ENCODE results near the gene GNAZ. TPM values are rescaled to one million over a fixed set of nuclear protein-coding genes. Genes with fewer than 3 reads are reported as not detected.

The GNAZ gene
- total and polyA plus RNA-seq, 11 donors = 1.1 to 13.9 (median 2.5) TPM

DNA sequence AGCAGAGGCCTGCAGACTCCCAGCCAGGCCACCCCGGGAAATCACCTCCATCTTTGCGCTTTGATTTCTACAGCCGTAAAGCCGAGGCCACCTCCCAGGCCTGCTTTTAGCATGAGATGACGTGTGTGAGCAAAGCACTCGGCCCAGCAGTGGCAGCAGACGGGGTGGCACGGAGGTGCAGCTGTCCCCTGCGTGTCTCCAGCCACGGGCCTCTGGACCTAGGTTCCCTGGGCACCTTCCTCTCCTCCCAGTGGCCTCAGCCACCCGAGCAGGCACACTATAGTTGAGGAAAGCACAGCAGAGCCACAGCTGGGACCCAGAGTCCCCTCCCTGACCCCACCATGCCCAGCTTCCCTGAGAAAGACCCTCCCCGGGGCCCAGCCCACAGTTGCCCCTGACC is 15.9 kb downstream of the GNAZ start:
- Histone ChIP-seq H3K27ac (no peak overlapping the region), H3K27me3 (no peaks in the 10 kb centered on the region), H3K4me1 (no peaks in the 10 kb centered on the region), H3K36me3 (no peaks in the 10 kb centered on the region), H3K4me3 (no peak overlapping the region), H3K9me3 (no peaks in the 10 kb centered on the region)
- ATAC-seq (no peak), DNase-seq (no peak)
- TF ChIP-seq CTCF (IDR thresholded peaks at IDR 0.05) (no peak), POLR2A (IDR thresholded peaks at IDR 0.05) (no peak)
- WGBS, 4 donors = 87 to 90% (median 89%) methylated on average over 12 of the region's 12 CpGs
- intact Hi-C loops (cut with DNase I) = no loop called here

GRCh38 chr22:23086787-23087186 is 16.5 kb downstream of the GNAZ start:
- intact Hi-C loops (cut with DNase I) = no loop called here
- no peaks in the 10 kb centered on the region for H3K36me3 ChIP-seq
- ATAC-seq (peak in 1 of 4 donors; percentile 57), DNase-seq (no peak)
- WGBS, 4 donors = 50 to 82% (median 71%) methylated on average over 10 of the region's 10 CpGs
- TF ChIP-seq CTCF (IDR thresholded peaks at IDR 0.05) = no peak
- TF ChIP-seq POLR2A (IDR thresholded peaks at IDR 0.05) = no peak
- no peaks in the 10 kb centered on the region for H3K9me3 ChIP-seq
- H3K27ac ChIP-seq = no peak overlapping the region
- H3K4me3 ChIP-seq = no peak overlapping the region
- no peaks in the 10 kb centered on the region for H3K4me1 ChIP-seq
- H3K27me3 ChIP-seq = no peaks in the 10 kb centered on the region

GRCh38 chr22:23088199-23088604 is 17.9 kb downstream of the GNAZ start:
- H3K36me3 ChIP-seq = no peaks in the 10 kb centered on the region
- H3K9me3 ChIP-seq = no peaks in the 10 kb centered on the region
- no peak for DNase-seq
- intact Hi-C loops (cut with DNase I) = no loop called here
- no peak for ATAC-seq
- H3K27ac ChIP-seq = no peak overlapping the region
- whole genome bisulfite sequencing, 4 donors = 86 to 98% (median 91%) methylated on average over 2 to 8 of the region's 8 CpGs
- no peaks in the 10 kb centered on the region for H3K27me3 ChIP-seq
- TF ChIP-seq CTCF (IDR thresholded peaks at IDR 0.05) = no peak
- no peak for TF ChIP-seq POLR2A (IDR thresholded peaks at IDR 0.05)
- H3K4me3 ChIP-seq = no peak overlapping the region
- H3K4me1 ChIP-seq = no peaks in the 10 kb centered on the region

- intact Hi-C loops (cut with DNase I) = no loop called here
- 89 to 93% (median 91%) methylated on average over 10 of the region's 10 CpGs for WGBS, 4 donors
- TF ChIP-seq CTCF (IDR thresholded peaks at IDR 0.05) (no peak), POLR2A (IDR thresholded peaks at IDR 0.05) (no peak)
- Histone ChIP-seq H3K4me1 (no peaks in the 10 kb centered on the region), H3K9me3 (no peaks in the 10 kb centered on the region), H3K36me3 (no peaks in the 10 kb centered on the region), H3K27ac (no peak overlapping the region), H3K27me3 (no peaks in the 10 kb centered on the region), H3K4me3 (no peak overlapping the region)
- DNase-seq = no peak
- ATAC-seq = no peak
These were observed 18.7 kb downstream of the GNAZ start for GRCh38 chr22:23089010-23089409.
